Neural cell (in vitro differentiated cells): ENCODE data around the gene HK1. TPM values are rescaled to one million over a fixed set of nuclear protein-coding genes. Genes with fewer than 3 reads are reported as not detected.

Experiments
- H2AFZ ChIP-seq: fragments of 200-600, 300-800 bp; sonication (generic), shearing (Covaris generic); 2 replicates; pipeline ENCODE4 v1.6.0; 2014; ENCODE audit warnings: low read depth, mild to moderate bottlenecking, antibody characterized with exemption, low read length, moderate library complexity
- H3F3A ChIP-seq: fragments of 200-600 bp; shearing (Covaris generic); 2 replicates; pipeline ENCODE4 v1.6.1; 2016; ENCODE audit warnings: mild to moderate bottlenecking, moderate library complexity, mixed read lengths, antibody characterized with exemption, low read length; ENCODE audit not compliant: insufficient read depth, poor library complexity, severe bottlenecking
- H3K27ac ChIP-seq: fragments of 200-600, 300-800 bp; sonication (generic), shearing (Covaris generic); 2 replicates; pipeline ENCODE4 v1.5.1; 2014; ENCODE audit warnings: mild to moderate bottlenecking, low read length, moderate library complexity
- H3K27me3 ChIP-seq: fragments of 300-800, 200-600 bp; sonication (generic), shearing (Covaris generic); 2 replicates; pipeline ENCODE4 v1.6.0; 2014; ENCODE audit warnings: mild to moderate bottlenecking, low read depth, low read length, moderate library complexity; ENCODE audit not compliant: insufficient read depth
- H3K36me3 ChIP-seq: fragments of 300-800, 200-600 bp; sonication (generic), shearing (Covaris generic); 2 replicates; pipeline ENCODE4 v1.5.1; 2014; ENCODE audit warnings: mild to moderate bottlenecking, antibody characterized with exemption, low read length, moderate library complexity; ENCODE audit not compliant: insufficient read depth
- H3K4me2 ChIP-seq: fragments of 300-800, 200-600 bp; sonication (generic), shearing (Covaris generic); 2 replicates; pipeline ENCODE4 v1.6.0; 2014; ENCODE audit warnings: mild to moderate bottlenecking, low read length
- H3K4me3 ChIP-seq: fragments of 300-800, 200-600 bp; sonication (generic), shearing (Covaris generic); 2 replicates; pipeline ENCODE4 v1.5.1; 2014; ENCODE audit warnings: mild to moderate bottlenecking, low read length, moderate library complexity
- H3K79me2 ChIP-seq: fragments of 200-600 bp; shearing (Covaris generic); replicated peaks from 2 replicates; pipeline ENCODE4 v1.6.0; 2014; ENCODE audit warnings: mild to moderate bottlenecking, low read length, moderate library complexity; ENCODE audit not compliant: insufficient read depth
- H3K9ac ChIP-seq: fragments of 300-800, 200-600 bp; sonication (generic), shearing (Covaris generic); 2 replicates; pipeline ENCODE4 v1.6.1; 2016; ENCODE audit warnings: mild to moderate bottlenecking, low read length, mixed read lengths
- H3K9me2 ChIP-seq: fragments of 200-600 bp; shearing (Covaris generic); 2 replicates; pipeline ENCODE4 v1.6.1; 2016; ENCODE audit warnings: mild to moderate bottlenecking, low read length, mixed read lengths; ENCODE audit not compliant: insufficient read depth
- H3K9me3 ChIP-seq: fragments of 200-600, 300-800 bp; sonication (generic), shearing (Covaris generic); 2 replicates; pipeline ENCODE4 v1.6.1; 2016; ENCODE audit warnings: mild to moderate bottlenecking, mixed run types, low read length, moderate library complexity, mixed read lengths
- H4K20me1 ChIP-seq: fragments of 200-600 bp; shearing (Covaris generic); 2 replicates; pipeline ENCODE4 v1.6.1; 2016; ENCODE audit warnings: mild to moderate bottlenecking, mixed run types; ENCODE audit not compliant: insufficient read depth
- EP300 ChIP-seq: fragments of 450-650 bp; conservative IDR thresholded peaks from 2 replicates; pipeline ENCODE4 v1.6.1; 2014; ENCODE audit warnings: antibody characterized with exemption, mild to moderate bottlenecking, moderate library complexity; ENCODE audit not compliant: poor library complexity, severe bottlenecking
- EZH2 ChIP-seq: fragments of 200-600, 300-800 bp; shearing (Covaris generic), sonication (generic); IDR thresholded peaks from 2 replicates; pipeline ENCODE4 v1.6.1; 2014; ENCODE audit warnings: antibody characterized with exemption, low read length, borderline replicate concordance, mild to moderate bottlenecking; ENCODE audit not compliant: insufficient read depth, poor library complexity, severe bottlenecking
- MXI1 ChIP-seq: fragments of 450-650 bp; conservative IDR thresholded peaks from 2 replicates; pipeline ENCODE4 v1.6.1; 2014; ENCODE audit warnings: antibody characterized with exemption, mild to moderate bottlenecking; ENCODE audit not compliant: poor library complexity, severe bottlenecking
- POLR2AphosphoS5 ChIP-seq: IDR thresholded peaks from 2 replicates; pipeline ENCODE4 v1.6.1; 2012
- RAD21 ChIP-seq: fragments of 450-650 bp; conservative IDR thresholded peaks from 2 replicates; pipeline ENCODE4 v1.6.1; 2014; ENCODE audit warnings: antibody characterized with exemption, mild to moderate bottlenecking, moderate library complexity
- SMC3 ChIP-seq: fragments of 450-650 bp; conservative IDR thresholded peaks from 2 replicates; pipeline ENCODE4 v1.6.1; 2014; ENCODE audit warnings: antibody characterized with exemption, mild to moderate bottlenecking, moderate library complexity; ENCODE audit not compliant: poor library complexity
- TAF1 ChIP-seq: IDR thresholded peaks from 2 replicates; pipeline ENCODE4 v1.6.1; 2012; ENCODE audit warnings: low read depth
- polyA plus RNA-seq: library from polyadenylated mRNA; depleted of rRNA; stranded (reverse); fragments of >200 nt; gene quantifications from 2 replicates; pipeline ENCODE4 v1.2.3, GENCODE V29; 2014
- TF ChIP-seq, protein P1 (sequence below): IDR thresholded peaks from 2 replicates; pipeline ENCODE4 v1.6.1; 2012; ENCODE audit warnings: borderline replicate concordance
- TF ChIP-seq, protein P2 (sequence below): fragments of 450-650 bp; IDR thresholded peaks from 2 replicates; pipeline ENCODE4 v1.5.1; 2014; ENCODE audit warnings: antibody characterized with exemption, mild to moderate bottlenecking, moderate library complexity; ENCODE audit not compliant: poor library complexity, severe bottlenecking

The HK1 gene
- polyA plus RNA-seq, 1 donor from 2014 or later, result 60.5 TPM

DNA sequence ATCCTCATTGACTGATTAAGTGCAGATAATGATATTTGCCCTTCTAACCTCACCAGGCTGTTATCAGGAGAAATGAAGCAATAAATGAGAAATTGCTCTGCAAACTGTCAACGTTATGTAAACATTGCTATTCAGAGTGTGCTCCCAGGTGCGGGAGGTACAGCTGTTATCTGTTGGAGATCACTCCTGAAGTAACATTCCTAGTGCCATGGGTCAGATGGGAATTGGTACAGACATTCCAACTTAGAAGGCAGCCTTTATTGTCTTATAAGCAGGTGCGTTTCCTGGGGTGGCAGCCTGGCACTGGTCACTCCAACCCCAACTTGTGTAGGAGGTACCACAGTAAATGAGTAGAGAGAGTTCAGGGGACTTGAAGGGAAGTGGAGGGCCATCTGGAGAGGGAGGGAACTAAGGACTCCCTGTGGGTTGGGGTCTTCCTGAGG is 36.8 kb downstream of the HK1 start:
- no peaks in the 10 kb centered on the region for H3K9me3 ChIP-seq
- no peaks in the 10 kb centered on the region for H3K27me3 ChIP-seq
- TF ChIP-seq SMC3 (no peak), TAF1 (no peak), RAD21 (no peak), POLR2AphosphoS5 (no peak), MXI1 (no peak), EP300 (no peak), EZH2 (no peak)
- TF ChIP-seq, protein P1, sequence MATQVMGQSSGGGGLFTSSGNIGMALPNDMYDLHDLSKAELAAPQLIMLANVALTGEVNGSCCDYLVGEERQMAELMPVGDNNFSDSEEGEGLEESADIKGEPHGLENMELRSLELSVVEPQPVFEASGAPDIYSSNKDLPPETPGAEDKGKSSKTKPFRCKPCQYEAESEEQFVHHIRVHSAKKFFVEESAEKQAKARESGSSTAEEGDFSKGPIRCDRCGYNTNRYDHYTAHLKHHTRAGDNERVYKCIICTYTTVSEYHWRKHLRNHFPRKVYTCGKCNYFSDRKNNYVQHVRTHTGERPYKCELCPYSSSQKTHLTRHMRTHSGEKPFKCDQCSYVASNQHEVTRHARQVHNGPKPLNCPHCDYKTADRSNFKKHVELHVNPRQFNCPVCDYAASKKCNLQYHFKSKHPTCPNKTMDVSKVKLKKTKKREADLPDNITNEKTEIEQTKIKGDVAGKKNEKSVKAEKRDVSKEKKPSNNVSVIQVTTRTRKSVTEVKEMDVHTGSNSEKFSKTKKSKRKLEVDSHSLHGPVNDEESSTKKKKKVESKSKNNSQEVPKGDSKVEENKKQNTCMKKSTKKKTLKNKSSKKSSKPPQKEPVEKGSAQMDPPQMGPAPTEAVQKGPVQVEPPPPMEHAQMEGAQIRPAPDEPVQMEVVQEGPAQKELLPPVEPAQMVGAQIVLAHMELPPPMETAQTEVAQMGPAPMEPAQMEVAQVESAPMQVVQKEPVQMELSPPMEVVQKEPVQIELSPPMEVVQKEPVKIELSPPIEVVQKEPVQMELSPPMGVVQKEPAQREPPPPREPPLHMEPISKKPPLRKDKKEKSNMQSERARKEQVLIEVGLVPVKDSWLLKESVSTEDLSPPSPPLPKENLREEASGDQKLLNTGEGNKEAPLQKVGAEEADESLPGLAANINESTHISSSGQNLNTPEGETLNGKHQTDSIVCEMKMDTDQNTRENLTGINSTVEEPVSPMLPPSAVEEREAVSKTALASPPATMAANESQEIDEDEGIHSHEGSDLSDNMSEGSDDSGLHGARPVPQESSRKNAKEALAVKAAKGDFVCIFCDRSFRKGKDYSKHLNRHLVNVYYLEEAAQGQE, result no peak
- TF ChIP-seq, protein P2, sequence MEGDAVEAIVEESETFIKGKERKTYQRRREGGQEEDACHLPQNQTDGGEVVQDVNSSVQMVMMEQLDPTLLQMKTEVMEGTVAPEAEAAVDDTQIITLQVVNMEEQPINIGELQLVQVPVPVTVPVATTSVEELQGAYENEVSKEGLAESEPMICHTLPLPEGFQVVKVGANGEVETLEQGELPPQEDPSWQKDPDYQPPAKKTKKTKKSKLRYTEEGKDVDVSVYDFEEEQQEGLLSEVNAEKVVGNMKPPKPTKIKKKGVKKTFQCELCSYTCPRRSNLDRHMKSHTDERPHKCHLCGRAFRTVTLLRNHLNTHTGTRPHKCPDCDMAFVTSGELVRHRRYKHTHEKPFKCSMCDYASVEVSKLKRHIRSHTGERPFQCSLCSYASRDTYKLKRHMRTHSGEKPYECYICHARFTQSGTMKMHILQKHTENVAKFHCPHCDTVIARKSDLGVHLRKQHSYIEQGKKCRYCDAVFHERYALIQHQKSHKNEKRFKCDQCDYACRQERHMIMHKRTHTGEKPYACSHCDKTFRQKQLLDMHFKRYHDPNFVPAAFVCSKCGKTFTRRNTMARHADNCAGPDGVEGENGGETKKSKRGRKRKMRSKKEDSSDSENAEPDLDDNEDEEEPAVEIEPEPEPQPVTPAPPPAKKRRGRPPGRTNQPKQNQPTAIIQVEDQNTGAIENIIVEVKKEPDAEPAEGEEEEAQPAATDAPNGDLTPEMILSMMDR, result no peak

DNA sequence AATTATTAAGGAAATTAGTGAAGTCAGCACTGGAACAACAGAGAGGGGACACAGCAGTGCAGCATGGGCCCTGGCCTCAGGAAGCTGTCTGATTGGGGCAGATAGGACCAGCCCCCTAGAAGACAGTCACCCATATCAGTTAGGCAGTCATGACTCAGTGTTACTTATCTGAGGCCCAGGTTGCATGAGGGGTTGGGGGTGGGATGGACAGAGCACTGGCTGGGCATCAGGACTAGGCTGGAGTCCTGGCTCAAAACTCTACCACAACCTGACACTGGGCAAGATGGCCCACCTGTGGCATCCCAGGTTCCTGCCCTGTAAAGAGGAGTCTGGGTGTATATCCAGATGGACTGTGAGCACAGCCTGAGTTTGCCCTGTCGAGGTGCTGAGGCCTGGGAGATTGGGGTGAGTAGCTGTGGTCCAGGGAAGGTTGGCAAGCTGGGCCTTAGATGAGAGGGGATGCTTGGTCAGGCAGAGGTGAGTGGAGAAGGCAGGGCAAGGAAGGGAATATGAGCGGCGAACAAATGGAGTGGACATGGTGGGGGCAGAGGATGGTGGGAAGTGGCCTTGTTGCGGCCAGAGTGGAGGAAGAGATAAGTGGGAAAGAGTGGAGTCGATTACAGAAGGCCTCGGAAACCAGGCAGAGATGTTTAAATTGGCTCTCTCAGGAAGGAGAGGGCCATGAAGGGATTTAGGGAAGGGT is 37.5 kb downstream of the HK1 start:
- Histone ChIP-seq H3K36me3 (no peaks in the 10 kb centered on the region), H4K20me1 (no peaks in the 10 kb centered on the region), H3K79me2 (peaks cover 14% of the 10 kb centered on the region), H3K27me3 (no peaks in the 10 kb centered on the region), H3K27ac (no peak overlapping the region), H3F3A (no peaks in the 10 kb centered on the region), H3K9ac (no peak overlapping the region), H3K9me3 (no peaks in the 10 kb centered on the region), H2AFZ (no peak overlapping the region), H3K4me2 (no peak overlapping the region), H3K9me2 (no peaks in the 10 kb centered on the region), H3K4me3 (no peak overlapping the region)
- no peak for TF ChIP-seq POLR2AphosphoS5
- TF ChIP-seq SMC3, result no peak
- no peak for TF ChIP-seq RAD21
- no peak for TF ChIP-seq MXI1
- TF ChIP-seq, protein P1, result no peak
- no peak for TF ChIP-seq EP300
- TF ChIP-seq TAF1, result no peak
- TF ChIP-seq, protein P2, result no peak
- no peak for TF ChIP-seq EZH2

More for the DNA sequence above, 36.8 kb downstream of the HK1 start:
- no peaks in the 10 kb centered on the region for H3F3A ChIP-seq
- no peak overlapping the region for H3K4me3 ChIP-seq
- no peaks in the 10 kb centered on the region for H4K20me1 ChIP-seq
- H3K79me2 ChIP-seq, result peaks cover 8% of the 10 kb centered on the region
- H3K4me2 ChIP-seq, result no peak overlapping the region
- H2AFZ ChIP-seq, result no peak overlapping the region
- no peaks in the 10 kb centered on the region for H3K36me3 ChIP-seq
- no peak overlapping the region for H3K9ac ChIP-seq
- H3K27ac ChIP-seq, result no peak overlapping the region
- H3K9me2 ChIP-seq, result no peaks in the 10 kb centered on the region
